Left renal pelvis (tissue), 4 donors: ENCODE measurements around the gene CDK14. TPM values are rescaled to one million over a fixed set of nuclear protein-coding genes. Genes with fewer than 3 reads are reported as not detected.
"Not testable (repeated sequence)": the region's sequence is repeated elsewhere in the genome, so short reads cannot be mapped to it uniquely, and the experiment has no call there.

Source experiments
- DNase-seq, 4 donors: peaks; one replicate each; pipeline ENCODE4 v3.0.0-alpha.2; 2013; ENCODE audit warnings: low read depth in 4 of 4, low spot score in 3 of 4
- polyA plus RNA-seq, 4 donors: library from polyadenylated mRNA; unstranded; fragments of 120-200 nt; gene quantifications; one replicate each; pipeline ENCODE4 v1.2.1, GENCODE V29; 2013; ENCODE audit not compliant: insufficient read length in 4 of 4

Gene CDK14
- polyA plus RNA-seq, 4 donors: 28.6 to 44.2 (median 36.4) TPM

DNA sequence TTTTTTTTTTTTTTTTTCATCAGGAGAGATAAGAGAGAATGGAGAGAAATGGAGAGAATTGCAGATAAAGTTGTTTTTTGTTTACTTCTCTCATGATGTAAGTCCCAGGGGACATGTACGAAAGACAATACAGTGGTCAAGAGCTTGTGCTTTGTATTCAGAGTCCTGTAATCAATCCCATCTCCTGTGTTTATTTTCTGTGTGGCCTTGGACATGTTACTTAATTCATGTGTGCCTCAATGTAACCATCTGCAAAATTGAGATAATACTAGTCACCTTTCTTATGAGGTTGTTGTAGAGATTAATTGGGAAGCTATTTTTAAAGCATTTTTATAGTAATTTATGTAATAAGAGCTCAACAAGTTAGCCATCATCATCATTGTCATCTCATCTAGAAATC, 117.5 kb downstream of the CDK14 start:
- no peak for DNase-seq

- DNase-seq: no peak
Measured at GRCh38 chr7:90715067-90715466, 118.9 kb downstream of the CDK14 start.

- no peak for DNase-seq
Measured at GRCh38 chr7:90717296-90718060, 121.4 kb downstream of the CDK14 start.

- DNase-seq: no peak
Measured at GRCh38 chr7:90719155-90719554, 123.0 kb downstream of the CDK14 start.

DNA sequence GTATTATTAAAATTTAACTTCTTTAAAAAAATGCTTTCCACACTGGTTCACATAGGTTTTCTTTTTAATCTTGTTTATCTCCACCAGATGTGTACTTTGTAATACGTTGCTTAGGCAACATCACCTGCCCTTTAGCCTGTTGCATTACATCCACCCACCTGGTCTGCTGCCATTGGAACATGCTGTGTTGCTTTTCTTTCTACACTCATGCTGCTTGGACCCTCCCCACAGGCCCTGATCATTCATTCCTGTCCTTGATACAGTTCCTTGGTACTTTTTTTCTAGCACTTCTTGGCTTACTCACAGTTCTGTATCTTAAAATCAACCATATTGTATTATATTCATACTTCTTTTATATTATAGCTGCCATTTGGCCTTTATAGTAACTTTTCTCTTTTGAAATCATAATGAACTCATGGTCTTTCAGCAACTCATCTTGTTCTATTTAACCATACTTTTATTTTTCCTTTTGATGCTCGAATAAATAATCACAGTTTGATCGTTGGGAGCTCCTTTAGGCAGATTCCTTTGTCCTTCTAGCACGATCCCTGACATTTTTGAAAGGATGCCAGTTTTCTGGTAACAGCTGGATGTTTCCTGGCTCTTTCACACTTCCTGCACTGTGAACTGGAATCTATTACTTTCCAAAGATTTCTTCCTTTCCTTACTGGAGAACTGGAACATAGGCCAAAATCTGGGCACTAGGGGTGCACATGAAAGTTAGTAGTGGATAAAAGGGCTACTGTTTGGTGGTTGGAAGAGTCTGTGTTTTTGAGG, 125.1 kb downstream of the CDK14 start:
- DNase-seq: no peak

DNA sequence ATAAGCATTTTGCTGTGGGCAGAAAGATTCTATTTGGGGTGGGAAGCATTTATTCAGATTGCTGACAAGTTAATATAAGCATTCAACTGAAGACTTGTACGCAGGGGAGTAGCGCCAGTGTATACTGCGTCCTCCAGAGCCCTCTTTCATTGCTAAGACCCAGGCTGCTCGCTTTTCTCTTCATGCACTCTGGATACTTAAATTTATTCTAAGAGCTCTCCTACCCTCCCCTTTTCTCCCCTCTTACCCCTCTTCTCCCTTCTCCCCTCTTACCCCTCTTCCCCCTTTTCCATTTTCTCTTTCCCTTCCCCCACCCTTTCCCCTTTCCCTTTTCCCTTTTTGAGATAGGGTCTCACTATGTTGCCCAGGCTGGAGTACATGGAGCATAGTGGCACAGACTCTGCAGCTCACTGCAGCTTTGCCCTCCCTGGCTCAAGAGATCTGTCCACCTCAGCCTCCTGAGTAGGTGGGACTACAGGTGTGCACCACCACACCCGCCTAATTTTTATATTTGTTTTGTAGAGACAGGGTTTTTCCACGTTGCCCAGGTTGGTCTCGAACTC, 125.8 kb downstream of the CDK14 start:
- no peak for DNase-seq

DNA sequence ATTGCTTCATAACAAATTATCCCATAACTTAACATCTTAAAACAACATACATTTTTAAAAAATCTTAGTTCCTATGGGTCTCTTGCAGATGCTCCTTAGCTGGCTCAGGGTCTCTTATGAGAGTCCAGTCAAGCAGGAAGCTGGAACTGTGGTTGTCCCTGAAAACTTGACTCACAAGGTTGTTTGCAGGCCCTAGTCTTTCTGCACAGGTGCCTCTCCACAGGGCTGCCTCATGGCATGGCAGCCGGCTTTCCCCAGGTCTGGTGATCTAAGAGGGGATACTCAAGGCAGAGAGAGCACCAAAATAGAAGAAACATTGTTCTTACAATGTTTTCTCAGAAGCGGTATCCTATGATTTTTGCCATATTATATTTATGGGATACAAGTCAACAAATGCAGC, 127.1 kb downstream of the CDK14 start:
- no peak for DNase-seq

DNA sequence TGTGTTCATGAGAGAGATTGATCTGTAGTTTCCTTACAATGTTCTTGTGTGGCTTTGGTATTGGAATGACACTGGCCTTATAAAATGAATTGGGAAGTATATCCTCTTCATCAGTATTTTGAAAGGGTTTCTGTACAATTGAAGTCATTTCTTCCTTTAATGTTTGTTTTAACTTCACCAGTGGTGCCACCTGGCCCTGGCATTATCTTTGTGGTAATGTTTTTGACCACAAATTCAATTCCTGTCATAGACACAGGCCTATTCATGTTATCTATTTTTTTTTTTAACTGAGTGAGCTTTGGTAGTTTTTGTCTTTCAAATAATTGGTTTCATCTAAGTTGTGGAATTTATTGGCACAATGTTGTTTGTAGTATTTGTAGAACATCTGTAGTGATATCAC, 127.7 kb downstream of the CDK14 start:
- no peak for DNase-seq

GRCh38 chr7:90726120-90726519, 130.0 kb downstream of the CDK14 start:
- DNase-seq: no peak

GRCh38 chr7:90726623-90727022, 130.5 kb downstream of the CDK14 start:
- no peak for DNase-seq

- DNase-seq: no peak
Measured at GRCh38 chr7:90727412-90727811, 131.3 kb downstream of the CDK14 start.

DNA sequence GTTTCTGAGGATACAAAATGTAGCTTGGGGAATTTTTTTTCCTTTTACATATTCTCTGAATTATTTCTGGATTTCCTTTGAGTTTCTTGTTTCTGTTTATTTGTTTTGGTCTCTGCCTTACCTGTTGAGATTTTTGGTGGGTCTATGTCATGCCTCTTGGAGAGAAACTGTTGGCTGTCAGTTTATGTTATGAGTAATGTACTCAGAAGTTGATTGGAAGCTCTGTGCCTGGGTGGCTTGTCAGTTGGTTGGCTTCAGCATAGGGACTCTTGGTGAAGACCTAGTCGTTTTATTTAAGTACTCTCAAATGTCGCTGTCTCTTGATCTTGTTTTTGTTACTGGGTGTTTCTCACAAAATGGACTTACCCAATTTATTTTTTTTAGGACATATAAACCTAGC, 132.4 kb downstream of the CDK14 start:
- no peak for DNase-seq

DNA sequence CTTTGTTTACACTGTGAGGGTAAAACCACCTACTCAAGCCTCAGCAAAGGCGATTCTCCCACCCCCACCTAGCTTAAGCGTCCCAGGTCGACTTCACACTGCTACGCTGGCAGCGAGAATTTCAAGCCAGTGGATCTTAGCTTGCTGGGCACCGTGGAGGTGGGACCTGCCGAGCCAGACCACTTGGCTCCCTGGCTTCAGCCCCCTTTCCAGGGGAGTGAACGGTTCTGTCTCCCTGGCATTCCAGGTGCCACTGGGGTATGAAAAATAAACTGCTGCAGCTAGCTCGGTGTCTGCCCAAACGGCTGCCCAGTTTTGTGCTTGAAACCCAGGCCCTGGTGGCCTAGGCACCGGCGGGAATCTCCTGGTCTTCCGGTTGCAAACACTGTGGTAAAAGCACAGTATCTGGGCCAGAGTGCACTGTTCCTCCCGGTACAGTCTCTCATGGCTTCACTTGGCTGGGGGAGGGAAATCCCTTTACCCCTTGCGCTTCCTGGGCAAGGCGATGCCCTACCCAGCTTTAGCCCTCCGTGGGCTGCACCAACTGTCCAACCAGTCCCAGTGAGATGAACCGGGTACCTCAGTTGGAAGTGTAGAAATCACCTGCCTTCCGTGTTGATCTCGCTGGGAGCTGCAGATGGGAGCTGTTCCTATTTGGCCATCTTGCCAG, 139.6 kb downstream of the CDK14 start:
- not testable (repeated sequence) for DNase-seq

- no peak for DNase-seq
Measured at GRCh38 chr7:90736316-90736715, 140.2 kb downstream of the CDK14 start.

GRCh38 chr7:90736968-90737939, 141.1 kb downstream of the CDK14 start:
- no peak for DNase-seq

DNA sequence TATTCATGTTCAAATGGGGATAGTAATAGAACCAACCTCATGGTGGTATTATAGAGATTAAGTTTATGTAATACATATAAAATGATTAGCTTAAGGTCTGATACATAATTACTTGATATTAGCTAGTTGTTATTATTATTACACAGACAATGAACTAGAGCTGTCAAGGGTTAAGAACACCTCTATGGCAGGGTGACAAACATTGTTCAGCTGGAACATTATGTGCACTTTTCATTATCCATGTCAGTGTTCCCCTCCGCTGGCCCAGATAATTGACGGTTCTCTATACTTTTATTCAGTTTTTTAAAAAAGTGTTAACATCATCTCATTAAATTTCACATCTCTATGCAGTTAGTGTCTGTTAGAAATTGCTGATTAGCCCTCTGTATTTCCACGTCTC, 142.1 kb downstream of the CDK14 start:
- no peak for DNase-seq

GRCh38 chr7:90739716-90740115, 143.6 kb downstream of the CDK14 start:
- no peak for DNase-seq

- no peak for DNase-seq
Measured at GRCh38 chr7:90740386-90740785, 144.3 kb downstream of the CDK14 start.

- no peak for DNase-seq
Measured at GRCh38 chr7:90743626-90744025, 147.5 kb downstream of the CDK14 start.

- no peak for DNase-seq
Measured at GRCh38 chr7:90747516-90747915, 151.4 kb downstream of the CDK14 start.
